OCI-LY1 (cell line): ENCODE measurements around the gene DNAH17.

Source experiments
- H2AFZ ChIP-seq: fragments of 200-600 bp; sonication (generic), shearing (Covaris generic); 2 replicates; pipeline ENCODE4 v1.6.0; 2014; ENCODE audit warnings: antibody characterized with exemption, mild to moderate bottlenecking, low read length
- H3F3A ChIP-seq: fragments of 200-600 bp; sonication (generic), shearing (Covaris generic); 2 replicates; pipeline ENCODE4 v1.6.0; 2014; ENCODE audit warnings: mild to moderate bottlenecking, antibody characterized with exemption, low read length, moderate library complexity; ENCODE audit not compliant: insufficient read depth
- H3K27ac ChIP-seq: fragments of 200-600 bp; sonication (generic); 2 replicates; pipeline ENCODE4 v1.5.1; 2014; ENCODE audit warnings: low read length, mixed run types, mild to moderate bottlenecking, low read depth; ENCODE audit not compliant: poor library complexity, severe bottlenecking
- H3K27me3 ChIP-seq: fragments of 200-600 bp; sonication (generic); 2 replicates; pipeline ENCODE4 v1.6.0; 2014; ENCODE audit warnings: antibody characterized with exemption, mild to moderate bottlenecking, low read length, moderate library complexity; ENCODE audit not compliant: insufficient read depth
- H3K36me3 ChIP-seq: fragments of 200-600 bp; sonication (generic); 2 replicates; pipeline ENCODE4 v1.6.1; 2014; ENCODE audit warnings: mild to moderate bottlenecking, antibody characterized with exemption, low read length, moderate library complexity, mixed read lengths; ENCODE audit not compliant: insufficient read depth
- H3K4me1 ChIP-seq: fragments of 200-600 bp; sonication (generic); 2 replicates; pipeline ENCODE4 v1.5.1; 2014; ENCODE audit warnings: mild to moderate bottlenecking, low read length, moderate library complexity; ENCODE audit not compliant: insufficient read depth, severe bottlenecking
- H3K4me2 ChIP-seq: fragments of 200-600 bp; sonication (generic), shearing (Covaris generic); 2 replicates; pipeline ENCODE4 v1.6.1; 2014; ENCODE audit warnings: low read length
- H3K4me3 ChIP-seq: fragments of 200-600 bp; sonication (generic); 2 replicates; pipeline ENCODE4 v1.5.1; 2014; ENCODE audit warnings: low read length, low read depth, mild to moderate bottlenecking, mixed read lengths; ENCODE audit not compliant: poor library complexity, severe bottlenecking
- H3K79me2 ChIP-seq: fragments of 200-600 bp; shearing (Covaris generic); 2 replicates; pipeline ENCODE4 v1.6.1; 2016; ENCODE audit warnings: mixed run types, low read length, mixed read lengths; ENCODE audit not compliant: insufficient read depth
- H3K9ac ChIP-seq: fragments of 200-600 bp; sonication (generic), shearing (Covaris generic); 2 replicates; pipeline ENCODE4 v1.6.1; 2014; ENCODE audit warnings: mild to moderate bottlenecking, low read length, mixed read lengths
- H3K9me2 ChIP-seq: fragments of 200-600 bp; sonication (generic), shearing (Covaris generic); 2 replicates; pipeline ENCODE4 v1.6.1; 2014; ENCODE audit warnings: low read depth, mild to moderate bottlenecking, low read length, mixed read lengths
- H3K9me3 ChIP-seq: fragments of 200-600 bp; shearing (Covaris generic); 2 replicates; pipeline ENCODE4 v1.6.1; 2014; ENCODE audit warnings: low read length, mixed read lengths
- H4K20me1 ChIP-seq: fragments of 200-600 bp; sonication (generic), shearing (Covaris generic); 2 replicates; pipeline ENCODE4 v1.6.0; 2016; ENCODE audit warnings: mild to moderate bottlenecking, low read length; ENCODE audit not compliant: insufficient read depth
- CTCF ChIP-seq: fragments of 200-600 bp; sonication (generic), shearing (Covaris generic); IDR thresholded peaks from 2 replicates; pipeline ENCODE4 v1.5.1; 2017; ENCODE audit warnings: mild to moderate bottlenecking, antibody characterized with exemption, low read length, moderate library complexity, mixed read lengths
- EZH2 ChIP-seq: fragments of 200-600 bp; sonication (generic), shearing (Covaris generic); IDR thresholded peaks from 2 replicates; pipeline ENCODE4 v1.8.0; 2017; ENCODE audit warnings: borderline replicate concordance, mixed run types, mild to moderate bottlenecking, antibody characterized with exemption, low read length, moderate library complexity, mixed read lengths

The DNAH17 gene

GRCh38 chr17:78609191-78609641 is 32.0 kb upstream of the DNAH17 start:
- Histone ChIP-seq H3K9me2 (no peaks in the 10 kb centered on the region), H3K4me2 (no peak overlapping the region), H2AFZ (no peak overlapping the region), H3K9me3 (peaks cover 2% of the 10 kb centered on the region; the same call in 1 of the 2 replicates), H3F3A (no peaks in the 10 kb centered on the region), H3K27ac (no peak overlapping the region), H3K27me3 (peaks cover 9% of the 10 kb centered on the region; the same call in 1 of the 2 replicates), H3K4me3 (no peak overlapping the region), H3K79me2 (no peaks in the 10 kb centered on the region), H3K36me3 (no peaks in the 10 kb centered on the region; the same call in 1 of the 2 replicates), H3K9ac (no peak overlapping the region), H4K20me1 (no peaks in the 10 kb centered on the region), H3K4me1 (no peaks in the 10 kb centered on the region)
- TF ChIP-seq EZH2 (no peak), CTCF (no peak)

- TF ChIP-seq EZH2 (no peak), CTCF (no peak)
- H3F3A ChIP-seq, result no peaks in the 10 kb centered on the region
These were observed 31.6 kb upstream of the DNAH17 start for GRCh38 chr17:78608804-78609186.

GRCh38 chr17:78608122-78608803 is 31.1 kb upstream of the DNAH17 start:
- H3K36me3 ChIP-seq, result no peaks in the 10 kb centered on the region; the same call in 1 of the 2 replicates
- H3K9me3 ChIP-seq, result no peaks in the 10 kb centered on the region
- TF ChIP-seq CTCF, result no peak
- TF ChIP-seq EZH2, result no peak
- H3K4me2 ChIP-seq, result no peak overlapping the region
- H3K9ac ChIP-seq, result no peak overlapping the region
- no peaks in the 10 kb centered on the region for H3F3A ChIP-seq
- no peak overlapping the region for H3K27ac ChIP-seq
- H3K4me1 ChIP-seq, result no peaks in the 10 kb centered on the region
- no peak overlapping the region for H3K4me3 ChIP-seq
- H3K27me3 ChIP-seq, result peaks cover 3% of the 10 kb centered on the region; the same call in 1 of the 2 replicates
- H2AFZ ChIP-seq, result no peak overlapping the region
- no peaks in the 10 kb centered on the region for H4K20me1 ChIP-seq
- H3K79me2 ChIP-seq, result no peaks in the 10 kb centered on the region
- H3K9me2 ChIP-seq, result no peaks in the 10 kb centered on the region

More at GRCh38 chr17:78608804-78609186, 31.6 kb upstream of the DNAH17 start:
- Histone ChIP-seq H3K27me3 (peaks cover 6% of the 10 kb centered on the region; the same call in 1 of the 2 replicates), H3K4me2 (no peak overlapping the region), H3K36me3 (no peaks in the 10 kb centered on the region; the same call in 1 of the 2 replicates), H3K9ac (no peak overlapping the region), H2AFZ (no peak overlapping the region), H3K27ac (no peak overlapping the region), H3K79me2 (no peaks in the 10 kb centered on the region), H3K9me2 (no peaks in the 10 kb centered on the region), H3K4me1 (no peaks in the 10 kb centered on the region), H3K9me3 (peaks cover 2% of the 10 kb centered on the region; the same call in 1 of the 2 replicates), H4K20me1 (no peaks in the 10 kb centered on the region), H3K4me3 (no peak overlapping the region)
